Measurements from ENCODE around the gene SPTA1.

- TF ChIP-seq CTCF (IDR thresholded peaks at IDR 0.05) (no peak), EP300 (IDR thresholded peaks at IDR 0.05) (no peak), POLR2A (IDR thresholded peaks at IDR 0.05) (no peak), POLR2AphosphoS5 (IDR thresholded peaks at IDR 0.05) (no peak)
Measured at GRCh38 chr1:158732524-158732923, 46.0 kb upstream of the SPTA1 start.
